Activated naive CD4-positive, alpha-beta T cell treated with anti-CD3 and anti-CD28 coated beads, Interleukin-2, amount 10 ng/mL, durations not matched to agents 7 days and 5 days (primary cell): ENCODE results near the gene KCNH5.

Experiments used
- CTCF ChIA-PET: fragments of 350-600 bp; sonication (Branson Sonifier 250); formaldehyde crosslinking; loops from one replicate; lab custom pipeline; 2021; ENCODE audit warnings: antibody characterized with exemption; lab: Charles Lee
- DNase-seq: peaks from one replicate; pipeline ENCODE4 v3.0.0-alpha.2; 2020
- H3K27ac Mint-ChIP-seq: one replicate; pipeline ENCODE4 v1.8.0; 2021; ENCODE audit warnings: mild to moderate bottlenecking, moderate library complexity, mixed read lengths
- H3K27me3 Mint-ChIP-seq: one replicate; pipeline ENCODE4 v1.8.0; 2021; ENCODE audit warnings: mild to moderate bottlenecking, mixed read lengths
- H3K36me3 Mint-ChIP-seq: one replicate; pipeline ENCODE4 v1.8.0; 2021; ENCODE audit warnings: mixed read lengths
- H3K4me1 Mint-ChIP-seq: one replicate; pipeline ENCODE4 v1.8.0; 2021; ENCODE audit warnings: mixed read lengths
- H3K4me3 Mint-ChIP-seq: one replicate; pipeline ENCODE4 v1.8.0; 2021; ENCODE audit warnings: mild to moderate bottlenecking, moderate library complexity, mixed read lengths
- H3K9me3 Mint-ChIP-seq: one replicate; pipeline ENCODE4 v1.8.0; 2021; ENCODE audit warnings: mixed read lengths

Gene KCNH5

GRCh38 chr14:62722406-62722805, 322.9 kb downstream of the KCNH5 start:
- no peaks in the 10 kb centered on the region for H3K36me3 Mint-ChIP-seq
- H3K9me3 Mint-ChIP-seq: peaks cover 4% of the 10 kb centered on the region
- H3K4me1 Mint-ChIP-seq: no peaks in the 10 kb centered on the region
- no peak overlapping the region for H3K27ac Mint-ChIP-seq
- no peaks in the 10 kb centered on the region for H3K27me3 Mint-ChIP-seq
- CTCF ChIA-PET: no interaction called here
- H3K4me3 Mint-ChIP-seq: no peak overlapping the region
- no peak for DNase-seq

- Mint-ChIP-seq H3K4me3 (no peak overlapping the region), H3K36me3 (no peaks in the 10 kb centered on the region), H3K27me3 (no peaks in the 10 kb centered on the region), H3K4me1 (no peaks in the 10 kb centered on the region), H3K27ac (no peak overlapping the region), H3K9me3 (peaks cover 4% of the 10 kb centered on the region)
- no peak for DNase-seq
- CTCF ChIA-PET: no interaction called here
Observed at GRCh38 chr14:62718629-62719028, 326.6 kb downstream of the KCNH5 start.

- no peaks in the 10 kb centered on the region for H3K4me1 Mint-ChIP-seq
- DNase-seq: no peak
- no peak overlapping the region for H3K27ac Mint-ChIP-seq
- no peak overlapping the region for H3K4me3 Mint-ChIP-seq
- CTCF ChIA-PET: no interaction called here
- peaks cover 2% of the 10 kb centered on the region for H3K9me3 Mint-ChIP-seq
- no peaks in the 10 kb centered on the region for H3K36me3 Mint-ChIP-seq
- no peaks in the 10 kb centered on the region for H3K27me3 Mint-ChIP-seq
Observed at GRCh38 chr14:62711351-62712023, 333.8 kb downstream of the KCNH5 start.

GRCh38 chr14:62710811-62711210, 334.4 kb downstream of the KCNH5 start:
- no peak for DNase-seq
- CTCF ChIA-PET: no interaction called here

GRCh38 chr14:62709773-62710172, 335.5 kb downstream of the KCNH5 start:
- CTCF ChIA-PET: no interaction called here
- H3K27me3 Mint-ChIP-seq: no peaks in the 10 kb centered on the region
- H3K27ac Mint-ChIP-seq: no peak overlapping the region
- H3K4me1 Mint-ChIP-seq: no peaks in the 10 kb centered on the region
- H3K36me3 Mint-ChIP-seq: no peaks in the 10 kb centered on the region
- peaks cover 2% of the 10 kb centered on the region for H3K9me3 Mint-ChIP-seq
- no peak for DNase-seq
- no peak overlapping the region for H3K4me3 Mint-ChIP-seq

More at GRCh38 chr14:62710811-62711210, 334.4 kb downstream of the KCNH5 start:
- H3K4me3 Mint-ChIP-seq: no peak overlapping the region
- no peaks in the 10 kb centered on the region for H3K4me1 Mint-ChIP-seq
- no peak overlapping the region for H3K27ac Mint-ChIP-seq
- H3K27me3 Mint-ChIP-seq: no peaks in the 10 kb centered on the region
- no peaks in the 10 kb centered on the region for H3K36me3 Mint-ChIP-seq
- H3K9me3 Mint-ChIP-seq: peaks cover 2% of the 10 kb centered on the region

- CTCF ChIA-PET: no interaction called here
Observed at GRCh38 chr14:62706217-62706616, 339.0 kb downstream of the KCNH5 start.

GRCh38 chr14:62697461-62697860, 347.8 kb downstream of the KCNH5 start:
- Mint-ChIP-seq H3K27me3 (no peaks in the 10 kb centered on the region), H3K9me3 (peaks cover 5% of the 10 kb centered on the region), H3K4me3 (no peak overlapping the region), H3K4me1 (no peaks in the 10 kb centered on the region), H3K36me3 (no peaks in the 10 kb centered on the region), H3K27ac (no peak overlapping the region)
- DNase-seq: no peak
- CTCF ChIA-PET: no interaction called here

More at GRCh38 chr14:62706217-62706616, 339.0 kb downstream of the KCNH5 start:
- Mint-ChIP-seq H3K4me1 (no peaks in the 10 kb centered on the region), H3K27ac (no peak overlapping the region), H3K27me3 (no peaks in the 10 kb centered on the region), H3K9me3 (peaks cover 2% of the 10 kb centered on the region), H3K36me3 (no peaks in the 10 kb centered on the region), H3K4me3 (no peak overlapping the region)
- no peak for DNase-seq

- no peaks in the 10 kb centered on the region for H3K4me1 Mint-ChIP-seq
- no peak for DNase-seq
- peaks cover 5% of the 10 kb centered on the region for H3K9me3 Mint-ChIP-seq
- H3K4me3 Mint-ChIP-seq: no peak overlapping the region
- no peaks in the 10 kb centered on the region for H3K27me3 Mint-ChIP-seq
- no peak overlapping the region for H3K27ac Mint-ChIP-seq
- CTCF ChIA-PET: no interaction called here
- no peaks in the 10 kb centered on the region for H3K36me3 Mint-ChIP-seq
Observed at GRCh38 chr14:62696929-62697328, 348.3 kb downstream of the KCNH5 start.

- Mint-ChIP-seq H3K27ac (no peak overlapping the region), H3K9me3 (peaks cover 5% of the 10 kb centered on the region), H3K36me3 (no peaks in the 10 kb centered on the region), H3K27me3 (no peaks in the 10 kb centered on the region), H3K4me3 (no peak overlapping the region), H3K4me1 (no peaks in the 10 kb centered on the region)
- DNase-seq: no peak
- CTCF ChIA-PET: no interaction called here
Observed at GRCh38 chr14:62696331-62696924, 348.8 kb downstream of the KCNH5 start.

GRCh38 chr14:62694075-62694474, 351.2 kb downstream of the KCNH5 start:
- CTCF ChIA-PET: no interaction called here
- no peak overlapping the region for H3K4me3 Mint-ChIP-seq
- no peaks in the 10 kb centered on the region for H3K27me3 Mint-ChIP-seq
- no peak overlapping the region for H3K27ac Mint-ChIP-seq
- peaks cover 6% of the 10 kb centered on the region for H3K9me3 Mint-ChIP-seq
- DNase-seq: no peak
- H3K36me3 Mint-ChIP-seq: no peaks in the 10 kb centered on the region
- H3K4me1 Mint-ChIP-seq: no peaks in the 10 kb centered on the region

GRCh38 chr14:62692490-62693106, 352.7 kb downstream of the KCNH5 start:
- no peak for DNase-seq
- peaks cover 11% of the 10 kb centered on the region for H3K9me3 Mint-ChIP-seq
- H3K4me1 Mint-ChIP-seq: no peaks in the 10 kb centered on the region
- H3K27ac Mint-ChIP-seq: no peak overlapping the region
- H3K27me3 Mint-ChIP-seq: no peaks in the 10 kb centered on the region
- CTCF ChIA-PET: no interaction called here
- H3K36me3 Mint-ChIP-seq: no peaks in the 10 kb centered on the region
- H3K4me3 Mint-ChIP-seq: no peak overlapping the region

- no peak for DNase-seq
Observed at GRCh38 chr14:62691647-62692489, 353.4 kb downstream of the KCNH5 start.

GRCh38 chr14:62689733-62690132, 355.5 kb downstream of the KCNH5 start:
- H3K27ac Mint-ChIP-seq: no peak overlapping the region
- H3K4me1 Mint-ChIP-seq: no peaks in the 10 kb centered on the region
- no peak overlapping the region for H3K4me3 Mint-ChIP-seq
- DNase-seq: no peak
- H3K9me3 Mint-ChIP-seq: peaks cover 12% of the 10 kb centered on the region
- no peaks in the 10 kb centered on the region for H3K27me3 Mint-ChIP-seq
- CTCF ChIA-PET: no interaction called here
- no peaks in the 10 kb centered on the region for H3K36me3 Mint-ChIP-seq

More at GRCh38 chr14:62691647-62692489, 353.4 kb downstream of the KCNH5 start:
- Mint-ChIP-seq H3K9me3 (peaks cover 11% of the 10 kb centered on the region), H3K27me3 (no peaks in the 10 kb centered on the region), H3K36me3 (no peaks in the 10 kb centered on the region), H3K4me3 (no peak overlapping the region), H3K27ac (no peak overlapping the region), H3K4me1 (no peaks in the 10 kb centered on the region)
- CTCF ChIA-PET: no interaction called here

- H3K27ac Mint-ChIP-seq: no peak overlapping the region
- H3K4me3 Mint-ChIP-seq: no peak overlapping the region
- peaks cover 7% of the 10 kb centered on the region for H3K9me3 Mint-ChIP-seq
- no peaks in the 10 kb centered on the region for H3K36me3 Mint-ChIP-seq
- no peaks in the 10 kb centered on the region for H3K4me1 Mint-ChIP-seq
- CTCF ChIA-PET: no interaction called here
- no peaks in the 10 kb centered on the region for H3K27me3 Mint-ChIP-seq
- no peak for DNase-seq
Observed at GRCh38 chr14:62687818-62688217, 357.4 kb downstream of the KCNH5 start.
